Suprapubic skin (tissue), 4 donors: Measurements from ENCODE around the gene TBKBP1.

ENCODE experiments used
- POLR2A ChIP-seq, 2 donors: fragments of 450-650 bp; IDR thresholded peaks; one replicate each; pipeline ENCODE4 v1.6.1; 2017; ENCODE audit warnings: antibody characterized with exemption in 2 of 2, mild to moderate bottlenecking in 2 of 2, moderate library complexity in 2 of 2
- POLR2AphosphoS5 ChIP-seq, 3 donors: sonication (generic); formaldehyde crosslinking; IDR thresholded peaks; one replicate each; pipeline ENCODE4 v1.6.1; 2017; ENCODE audit warnings: antibody characterized with exemption in 3 of 3

- no peak for TF ChIP-seq POLR2A (IDR thresholded peaks at IDR 0.05)
- no peak for TF ChIP-seq POLR2AphosphoS5 (IDR thresholded peaks at IDR 0.05)
Measured at GRCh38 chr17:47704116-47704515, 10.2 kb downstream of the TBKBP1 start.
